ENCODE measurements around the gene MAPRE3. TPM values are rescaled to one million over a fixed set of nuclear protein-coding genes. Genes with fewer than 3 reads are reported as not detected.

MAPRE3 gene
- total and polyA plus RNA-seq, 9 of the 15 experiments (the other 6 are each of a cell fraction or from before 2014, with no cell fraction given): 0.70 to 43.2 (median 12.6) TPM

- TF ChIP-seq TFAP4 (CRISPR knock-in tag; IDR thresholded peaks at IDR 0.05; ENCODE audit: borderline replicate concordance): peak; percentile 90
- no peak for TF ChIP-seq ELK1 (CRISPR knock-in tag; IDR thresholded peaks at IDR 0.05)
- TF ChIP-seq ADNP (tag; IDR thresholded peaks at IDR 0.05): peak; percentile 47; the same call in 1 of the 2 replicates
- TF ChIP-seq NR4A1 (CRISPR knock-in tag; IDR thresholded peaks at IDR 0.05): peak; percentile 86
- TF ChIP-seq NR4A1 (tag; IDR thresholded peaks at IDR 0.05): no peak; the same call in 1 of the 2 replicates
- no peak for TF ChIP-seq PTBP1 (IDR thresholded peaks at IDR 0.05; ENCODE audit: low read depth, low read length)
- TF ChIP-seq HBP1 (CRISPR knock-in tag; IDR thresholded peaks at IDR 0.05): peak; percentile 69; the same call in 1 of the 2 replicates
- peak; percentile 82 for TF ChIP-seq RBBP5 (IDR thresholded peaks at IDR 0.05; ENCODE audit: borderline replicate concordance, insufficient read depth, low read length, poor library complexity, severe bottlenecking)
- no peak for TF ChIP-seq CBX5 (IDR thresholded peaks at IDR 0.05; ENCODE audit: borderline replicate concordance, low read depth)
- TF ChIP-seq MIER1 (IDR thresholded peaks at IDR 0.05; ENCODE audit: low read depth): no peak
- no peak for TF ChIP-seq ZNF717 (CRISPR knock-in tag; IDR thresholded peaks at IDR 0.05)
- TF ChIP-seq ZBTB8A (IDR thresholded peaks at IDR 0.05; ENCODE audit: partially characterized antibody): peak; percentile 82
- 0 out of 2 replicates have a peak, but pooled peaks have one; percentile 27 for TF ChIP-seq RHOXF2B (CRISPR knock-in tag; conservative IDR thresholded peaks at IDR 0.05)
- TF ChIP-seq E2F4 (CRISPR knock-in tag; IDR thresholded peaks at IDR 0.05; ENCODE audit: low read depth): no peak
- TF ChIP-seq KLF13 (tag; IDR thresholded peaks at IDR 0.05; ENCODE audit: borderline replicate concordance, low read depth): peak; percentile 42
Measured at GRCh38 chr2:27050996-27051901, 80.8 kb downstream of the MAPRE3 start, which contains the start of gene AGBL5 (continued).

All from K562 (cell line).